ENCODE results near the gene KLHDC10.
"Not testable (repeated sequence)": the region's sequence is repeated elsewhere in the genome, so short reads cannot be mapped to it uniquely, and the experiment has no call there.

The KLHDC10 gene

DNA sequence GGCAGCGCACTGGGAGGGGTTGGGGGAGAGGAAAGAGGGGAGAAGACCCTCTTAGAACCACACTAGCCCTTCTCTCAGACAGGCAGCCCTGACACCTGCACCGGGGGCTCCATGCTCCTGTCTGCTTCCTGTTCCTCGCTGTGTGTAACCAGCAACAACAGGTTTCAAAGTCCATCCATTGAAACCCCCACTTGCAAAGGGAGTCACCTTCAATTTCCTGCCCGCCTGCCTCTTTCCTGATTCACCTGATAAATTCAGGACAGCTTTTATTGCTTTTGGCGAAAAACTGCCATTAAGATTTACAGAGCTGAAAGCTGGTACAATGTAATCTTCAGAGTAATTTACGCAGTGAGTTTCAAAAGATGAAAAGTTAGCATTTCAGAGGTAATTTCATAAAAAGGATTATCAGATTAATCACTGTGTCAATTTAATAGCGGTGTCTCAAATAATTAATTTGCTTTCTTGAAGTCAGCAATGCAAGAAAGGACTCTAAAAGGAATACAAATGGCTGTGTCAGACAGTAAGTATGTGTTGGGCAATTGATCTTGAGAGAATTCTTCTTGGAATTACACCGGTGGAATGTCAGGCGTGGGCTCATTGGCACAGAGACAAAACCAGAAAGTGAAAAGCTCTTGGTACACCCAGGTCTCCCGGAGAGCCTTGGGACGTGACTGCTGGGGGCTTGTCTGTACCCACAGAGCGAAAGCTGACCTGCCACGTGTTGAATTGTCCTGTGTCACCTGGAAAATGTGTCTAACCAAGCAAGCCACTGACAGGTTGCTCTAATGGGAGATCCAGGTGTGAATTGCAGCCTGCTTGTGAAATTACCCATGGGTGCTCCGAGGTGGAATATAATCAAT, 74.2 kb downstream of the KLHDC10 start:
- TF ChIP-seq, protein P1, sequence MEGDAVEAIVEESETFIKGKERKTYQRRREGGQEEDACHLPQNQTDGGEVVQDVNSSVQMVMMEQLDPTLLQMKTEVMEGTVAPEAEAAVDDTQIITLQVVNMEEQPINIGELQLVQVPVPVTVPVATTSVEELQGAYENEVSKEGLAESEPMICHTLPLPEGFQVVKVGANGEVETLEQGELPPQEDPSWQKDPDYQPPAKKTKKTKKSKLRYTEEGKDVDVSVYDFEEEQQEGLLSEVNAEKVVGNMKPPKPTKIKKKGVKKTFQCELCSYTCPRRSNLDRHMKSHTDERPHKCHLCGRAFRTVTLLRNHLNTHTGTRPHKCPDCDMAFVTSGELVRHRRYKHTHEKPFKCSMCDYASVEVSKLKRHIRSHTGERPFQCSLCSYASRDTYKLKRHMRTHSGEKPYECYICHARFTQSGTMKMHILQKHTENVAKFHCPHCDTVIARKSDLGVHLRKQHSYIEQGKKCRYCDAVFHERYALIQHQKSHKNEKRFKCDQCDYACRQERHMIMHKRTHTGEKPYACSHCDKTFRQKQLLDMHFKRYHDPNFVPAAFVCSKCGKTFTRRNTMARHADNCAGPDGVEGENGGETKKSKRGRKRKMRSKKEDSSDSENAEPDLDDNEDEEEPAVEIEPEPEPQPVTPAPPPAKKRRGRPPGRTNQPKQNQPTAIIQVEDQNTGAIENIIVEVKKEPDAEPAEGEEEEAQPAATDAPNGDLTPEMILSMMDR (conservative IDR thresholded peaks at IDR 0.05; ENCODE audit: low read depth, low read length) = no peak
- no peaks in the 10 kb centered on the region for H3K4me1 ChIP-seq (ENCODE audit: low read depth, poor library complexity, severe bottlenecking)
- no peaks in the 10 kb centered on the region for H4K20me1 ChIP-seq (ENCODE audit: insufficient read depth)
- no peak overlapping the region for H3K4me2 ChIP-seq
- H3K36me3 ChIP-seq (ENCODE audit: insufficient read depth) = no peaks in the 10 kb centered on the region
- no peak overlapping the region for H2AFZ ChIP-seq (ENCODE audit: low read depth)
- no peak overlapping the region for H3K4me3 ChIP-seq (IDR thresholded peaks at IDR 0.05; ENCODE audit: insufficient read depth, low read depth, low read length)
- no peak overlapping the region for H3K27ac ChIP-seq
- H3K27me3 ChIP-seq (ENCODE audit: insufficient read depth, low read depth) = no peaks in the 10 kb centered on the region
- no peak overlapping the region for H3K9ac ChIP-seq
- H3K79me2 ChIP-seq (ENCODE audit: insufficient read depth, low read depth) = no peaks in the 10 kb centered on the region

GRCh38 chr7:130145424-130146100, 75.2 kb downstream of the KLHDC10 start:
- no peak overlapping the region for H3K4me2 ChIP-seq
- no peaks in the 10 kb centered on the region for H3K36me3 ChIP-seq (ENCODE audit: insufficient read depth)
- H4K20me1 ChIP-seq (ENCODE audit: insufficient read depth) = no peaks in the 10 kb centered on the region
- no peaks in the 10 kb centered on the region for H3K4me1 ChIP-seq (ENCODE audit: low read depth, poor library complexity, severe bottlenecking)
- H3K79me2 ChIP-seq (ENCODE audit: insufficient read depth, low read depth) = no peaks in the 10 kb centered on the region
- H3K27ac ChIP-seq = no peak overlapping the region
- TF ChIP-seq, protein P1 (conservative IDR thresholded peaks at IDR 0.05; ENCODE audit: low read depth, low read length) = no peak
- no peak overlapping the region for H3K9ac ChIP-seq
- no peaks in the 10 kb centered on the region for H3K27me3 ChIP-seq (ENCODE audit: insufficient read depth, low read depth)
- no peak overlapping the region for H3K4me3 ChIP-seq (IDR thresholded peaks at IDR 0.05; ENCODE audit: insufficient read depth, low read depth, low read length)
- H2AFZ ChIP-seq (ENCODE audit: low read depth) = no peak overlapping the region

- H3K27ac ChIP-seq; H3K4me3 ChIP-seq (IDR thresholded peaks at IDR 0.05; ENCODE audit: insufficient read depth, low read depth, low read length); H3K9ac ChIP-seq; H3K36me3 ChIP-seq (ENCODE audit: insufficient read depth); H3K27me3 ChIP-seq (ENCODE audit: insufficient read depth, low read depth); H3K4me1 ChIP-seq (ENCODE audit: low read depth, poor library complexity, severe bottlenecking); H3K4me2 ChIP-seq; H4K20me1 ChIP-seq (ENCODE audit: insufficient read depth); H2AFZ ChIP-seq (ENCODE audit: low read depth); H3K79me2 ChIP-seq (ENCODE audit: insufficient read depth, low read depth): not testable (repeated sequence)
These were observed 75.8 kb downstream of the KLHDC10 start for GRCh38 chr7:130146142-130146541.

GRCh38 chr7:130146693-130147405, 76.5 kb downstream of the KLHDC10 start:
- no peaks in the 10 kb centered on the region for H4K20me1 ChIP-seq (ENCODE audit: insufficient read depth)
- H3K9ac ChIP-seq = no peak overlapping the region
- no peak overlapping the region for H3K27ac ChIP-seq
- no peak overlapping the region for H3K4me3 ChIP-seq (IDR thresholded peaks at IDR 0.05; ENCODE audit: insufficient read depth, low read depth, low read length)
- H3K79me2 ChIP-seq (ENCODE audit: insufficient read depth, low read depth) = no peaks in the 10 kb centered on the region
- TF ChIP-seq, protein P1 (conservative IDR thresholded peaks at IDR 0.05; ENCODE audit: low read depth, low read length) = no peak
- no peaks in the 10 kb centered on the region for H3K4me1 ChIP-seq (ENCODE audit: low read depth, poor library complexity, severe bottlenecking)
- no peaks in the 10 kb centered on the region for H3K36me3 ChIP-seq (ENCODE audit: insufficient read depth)
- no peak overlapping the region for H2AFZ ChIP-seq (ENCODE audit: low read depth)
- H3K4me2 ChIP-seq = no peak overlapping the region
- H3K27me3 ChIP-seq (ENCODE audit: insufficient read depth, low read depth) = no peaks in the 10 kb centered on the region
